GM18508 (cell line): Measurements from ENCODE around the gene GPR12.
"Not testable (repeated sequence)": the region's sequence is repeated elsewhere in the genome, so short reads cannot be mapped to it uniquely, and the experiment has no call there.

Experiments used
- ATAC-seq: cut with Tn5 transposase; IDR thresholded peaks from one replicate; pipeline ENCODE4 v1.9.1; 2021; ENCODE audit warnings: moderate number of reproducible peaks; ENCODE audit not compliant: insufficient read depth, unreplicated experiment

The GPR12 gene

DNA sequence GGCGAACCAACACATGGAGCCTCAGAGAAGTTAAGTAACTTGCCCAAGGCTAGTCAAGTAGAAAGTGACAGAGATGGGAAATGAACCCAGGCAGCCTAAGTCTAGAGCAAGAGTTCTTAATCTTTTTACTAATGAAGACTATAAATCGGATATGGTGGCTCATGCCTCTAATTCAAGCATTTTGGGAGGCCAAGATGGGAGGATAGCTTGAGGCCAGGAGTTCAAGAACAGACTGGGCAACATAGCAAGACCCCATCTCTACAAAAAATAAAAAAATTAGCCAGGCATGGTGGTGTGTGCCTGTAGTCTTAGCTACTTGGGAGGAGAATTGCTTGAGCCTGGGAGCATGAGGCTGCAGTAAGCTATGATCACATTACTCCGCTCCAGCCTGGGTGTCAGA is 10.7 kb downstream of the GPR12 start:
- ATAC-seq, result no peak

GRCh38 chr13:26749285-26749684 is 11.3 kb downstream of the GPR12 start:
- ATAC-seq, result no peak

GRCh38 chr13:26747706-26748105 is 12.9 kb downstream of the GPR12 start:
- ATAC-seq, result no peak

- ATAC-seq, result no peak
Measured at GRCh38 chr13:26743971-26744370, 16.6 kb downstream of the GPR12 start.

DNA sequence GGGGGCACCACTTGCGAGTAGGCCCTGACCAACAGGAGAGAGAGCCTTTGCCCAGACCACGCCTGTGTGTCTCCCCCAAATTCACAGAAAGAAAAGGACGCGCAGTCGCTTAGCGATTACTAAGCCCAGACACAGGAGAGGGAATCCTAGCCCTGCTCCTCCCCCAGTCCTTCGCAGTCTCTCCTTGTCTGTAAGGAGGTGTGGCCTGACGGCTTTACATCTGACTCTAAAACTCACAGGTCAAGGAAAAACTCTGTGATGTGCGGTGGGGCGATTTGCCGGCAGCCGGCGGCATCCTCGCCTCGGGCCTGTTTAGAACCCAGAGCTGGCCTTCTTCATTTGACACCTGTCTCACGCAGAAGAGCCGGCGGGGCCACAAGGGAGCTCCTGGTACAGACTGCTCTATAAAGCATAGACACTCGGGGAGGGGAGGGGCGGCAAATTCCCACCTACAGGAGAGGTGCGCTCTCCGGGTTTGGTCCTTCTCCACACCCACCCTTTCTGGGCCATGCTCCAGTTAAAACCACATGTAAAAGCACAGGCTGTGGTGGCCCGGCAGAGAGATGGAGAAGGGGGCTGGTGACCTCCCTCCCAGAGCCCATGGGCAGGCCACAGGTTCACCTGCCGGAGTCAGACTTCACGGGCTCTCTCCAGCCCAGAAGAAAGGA is 17.8 kb downstream of the GPR12 start:
- no peak for ATAC-seq

DNA sequence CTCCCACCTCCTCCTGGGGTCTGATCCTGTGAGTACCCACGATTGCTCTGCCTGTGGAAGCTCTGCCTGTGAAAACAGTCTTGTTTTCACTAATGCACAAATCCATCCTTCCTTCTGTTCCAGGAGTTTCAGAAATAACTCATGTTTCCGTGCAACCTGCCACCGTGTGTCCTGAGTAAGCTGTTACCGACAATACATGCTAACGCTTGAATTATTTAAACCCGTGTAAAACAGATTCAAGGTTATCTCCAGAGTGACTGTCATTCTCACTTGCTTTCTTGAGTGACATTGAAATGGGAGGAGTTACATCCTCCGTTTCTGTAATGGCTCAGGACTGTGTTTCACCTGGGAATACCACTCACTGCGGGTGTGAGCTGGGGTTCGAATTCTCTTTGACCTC is 24.9 kb downstream of the GPR12 start:
- ATAC-seq, result no peak

DNA sequence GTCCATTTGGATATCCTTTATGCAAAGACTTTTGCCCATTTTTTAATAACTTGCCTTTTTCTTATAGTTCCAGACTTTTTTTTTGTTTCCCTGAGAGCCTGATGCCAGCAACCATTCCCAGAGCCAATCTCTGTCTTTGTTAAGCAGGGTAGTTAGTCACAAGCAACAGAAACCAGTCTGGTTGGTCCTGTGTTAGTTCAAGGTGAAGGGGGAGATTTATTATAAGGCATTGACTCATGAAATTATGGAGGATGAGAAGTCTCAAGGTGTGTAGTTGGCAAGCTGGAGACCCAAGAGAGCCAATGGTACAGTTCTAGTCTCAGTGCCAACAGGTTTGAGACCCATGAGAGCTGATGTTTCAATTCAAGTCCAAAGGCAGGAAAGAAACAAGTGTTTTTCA is 33.0 kb downstream of the GPR12 start:
- no peak for ATAC-seq

DNA sequence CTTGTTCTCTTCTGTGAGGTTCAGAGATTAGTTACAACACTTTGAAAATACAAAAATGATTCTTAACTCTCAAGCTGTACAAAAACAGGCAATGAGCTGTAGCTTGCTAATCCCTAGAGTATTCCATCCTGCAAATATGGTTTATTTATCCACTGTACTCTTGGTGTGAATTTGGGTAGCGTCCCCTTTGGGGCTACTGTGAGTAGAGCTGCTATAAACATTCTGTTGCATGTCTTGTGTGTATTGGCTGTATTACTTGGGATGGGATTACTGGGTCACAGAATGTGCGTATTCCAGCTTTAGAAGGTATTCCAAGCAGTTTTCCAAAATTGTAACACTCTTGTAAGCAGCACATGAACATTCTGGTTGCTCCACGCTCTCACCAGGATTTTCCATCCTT is 33.5 kb downstream of the GPR12 start:
- no peak for ATAC-seq

- ATAC-seq, result no peak
Measured at GRCh38 chr13:26726684-26727083, 33.9 kb downstream of the GPR12 start.

GRCh38 chr13:26723620-26724019 is 37.0 kb downstream of the GPR12 start:
- ATAC-seq, result not testable (repeated sequence)

DNA sequence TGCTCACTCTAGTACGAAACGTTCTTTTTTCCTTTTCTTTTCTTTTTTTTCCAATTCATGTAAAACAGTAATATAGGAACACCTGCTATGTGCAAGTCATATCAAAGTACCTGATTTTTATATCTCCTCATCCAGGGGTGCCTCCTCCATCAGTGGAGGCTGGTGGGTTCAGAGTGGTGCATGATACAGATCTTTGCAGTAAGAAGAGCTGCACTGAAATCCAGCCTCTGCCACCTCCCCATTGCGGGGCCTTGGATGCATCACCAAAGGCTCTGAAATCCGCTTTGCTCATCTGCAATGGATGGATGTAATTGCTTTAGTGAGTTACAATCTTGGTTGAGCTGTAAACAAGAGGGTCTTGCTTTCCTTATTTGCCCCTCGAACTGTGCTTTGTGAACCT is 38.3 kb downstream of the GPR12 start:
- no peak for ATAC-seq

- no peak for ATAC-seq
Measured at GRCh38 chr13:26721251-26722121, 39.1 kb downstream of the GPR12 start.

- ATAC-seq, result no peak
Measured at GRCh38 chr13:26719356-26719945, 41.1 kb downstream of the GPR12 start.

- no peak for ATAC-seq
Measured at GRCh38 chr13:26718872-26719271, 41.7 kb downstream of the GPR12 start.

GRCh38 chr13:26718146-26718545 is 42.4 kb downstream of the GPR12 start:
- ATAC-seq, result no peak

- ATAC-seq, result no peak
Measured at GRCh38 chr13:26716984-26717383, 43.6 kb downstream of the GPR12 start.

DNA sequence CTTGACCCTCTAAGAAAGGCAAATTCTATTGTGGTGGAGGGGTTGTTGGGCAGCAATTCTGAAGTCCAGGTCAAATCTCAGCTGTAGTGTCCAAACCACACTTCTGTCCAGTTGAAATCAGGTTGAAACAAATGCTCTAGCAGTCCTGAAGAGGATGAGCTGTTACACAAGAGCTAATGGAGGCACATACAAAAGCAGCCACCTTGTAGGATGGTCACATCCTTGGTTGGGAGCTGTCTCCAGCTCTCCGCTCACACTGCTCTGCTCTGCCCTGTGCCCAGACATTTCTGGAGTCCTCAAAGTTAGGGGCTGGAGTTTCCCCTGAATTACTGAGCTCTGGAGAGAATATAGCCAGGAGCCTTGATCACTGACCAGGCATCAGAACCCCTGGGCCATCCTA is 47.2 kb downstream of the GPR12 start:
- ATAC-seq, result no peak

- ATAC-seq, result no peak
Measured at GRCh38 chr13:26711211-26711610, 49.4 kb downstream of the GPR12 start.

DNA sequence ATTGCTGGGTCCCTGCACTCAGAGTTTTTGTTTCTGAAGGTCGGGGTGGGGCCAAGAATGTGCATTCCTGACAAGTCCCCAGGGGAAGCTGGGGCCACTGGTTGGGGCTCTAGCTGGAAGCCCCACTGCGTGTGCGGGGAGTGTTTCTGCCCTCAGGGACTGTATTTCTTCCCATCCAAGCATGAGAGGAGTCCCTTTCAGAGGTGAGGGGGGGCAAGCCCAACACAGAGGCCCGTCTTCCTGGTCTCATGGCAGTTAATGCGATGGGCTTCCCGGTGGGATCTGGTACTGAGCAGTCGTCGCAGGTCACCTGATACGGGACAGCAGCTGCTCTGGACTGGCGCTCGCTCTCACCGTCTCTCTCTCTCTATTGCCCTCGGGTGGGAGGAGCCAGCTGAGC is 50.4 kb downstream of the GPR12 start:
- ATAC-seq, result no peak

DNA sequence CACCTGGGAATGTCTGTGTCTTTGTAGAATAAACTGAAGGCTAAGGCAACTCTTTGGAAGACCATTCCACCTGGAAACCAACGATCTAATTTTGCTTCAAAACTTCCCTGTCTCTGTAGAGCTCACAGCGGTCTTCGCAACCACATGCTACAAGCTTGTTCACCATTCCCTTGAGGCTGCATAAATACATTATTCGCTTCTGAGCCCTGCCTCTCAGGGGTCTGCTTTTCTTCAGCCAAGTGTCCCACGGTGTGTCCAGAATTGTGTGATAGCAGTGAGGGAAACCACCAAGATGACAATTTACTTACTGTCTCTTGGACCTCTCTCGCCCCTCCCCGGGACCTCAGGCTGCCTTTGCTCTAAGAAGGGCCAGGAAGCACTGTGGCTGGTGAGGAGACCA is 51.1 kb downstream of the GPR12 start:
- ATAC-seq, result no peak

DNA sequence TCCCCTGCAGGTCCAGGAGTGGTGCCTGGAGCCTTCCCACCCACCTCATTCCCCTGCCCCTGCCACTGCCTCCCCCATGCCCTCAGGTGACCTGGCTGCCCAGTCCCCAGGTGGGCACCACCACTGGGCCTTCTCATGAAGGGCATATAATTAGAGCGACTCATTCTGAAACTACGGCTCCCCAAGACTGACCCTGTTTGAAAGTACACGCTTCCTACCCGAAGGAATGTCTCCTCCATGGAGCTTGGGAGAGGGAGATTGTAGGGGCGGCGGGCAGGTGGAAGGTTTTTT is 52.6 kb downstream of the GPR12 start:
- ATAC-seq, result no peak
